Fibroblast of lung (primary cell): ENCODE results near the gene WDR93. TPM values are rescaled to one million over a fixed set of nuclear protein-coding genes. Genes with fewer than 3 reads are reported as not detected.

Experiments
- DNase-seq, 2 donors: peaks; one replicate each; pipeline versions ENCODE4 v3.0.0 to v3.0.0-alpha.2; 2010; ENCODE audit warnings: low read depth in 2 of 2
- H2AFZ ChIP-seq: 2 replicates; pipeline ENCODE4 v1.5.1; 2012; ENCODE audit warnings: low read length, control low read depth, inconsistent platforms
- H3K27ac ChIP-seq: 2 replicates; pipeline ENCODE4 v1.5.1; 2011; ENCODE audit warnings: low read length, control low read depth; ENCODE audit not compliant: insufficient read depth
- H3K27me3 ChIP-seq: 2 replicates; pipeline ENCODE4 v1.5.1; 2011; ENCODE audit warnings: mild to moderate bottlenecking, low read length; ENCODE audit not compliant: control insufficient read depth, insufficient read depth
- H3K36me3 ChIP-seq: 2 replicates; pipeline ENCODE4 v1.5.1; 2011; ENCODE audit warnings: low read length; ENCODE audit not compliant: control insufficient read depth, insufficient read depth
- H3K4me1 ChIP-seq: 2 replicates; pipeline ENCODE4 v1.5.1; 2011; ENCODE audit warnings: low read length; ENCODE audit not compliant: control insufficient read depth, insufficient read depth; ENCODE audit errors: extremely low read depth
- H3K4me2 ChIP-seq: 2 replicates; pipeline ENCODE4 v1.5.1; 2011; ENCODE audit warnings: low read length, control low read depth; ENCODE audit not compliant: insufficient read depth; ENCODE audit errors: extremely low read depth
- H3K4me3 ChIP-seq, 4 experiments: fragments of 200-600 bp in 1 of 4; sonication (generic) in 1 of 4; replicated peaks in 1 of 4; 2 replicates each; pipeline ENCODE4 v1.5.1; 2011 to 2016; ENCODE audit warnings: low read length in 4 of 4, low read depth in 3 of 4, mild to moderate bottlenecking in 3 of 4, control low read depth in 2 of 4, inconsistent platforms in 1 of 4, mixed read lengths in 1 of 4; ENCODE audit not compliant: insufficient read depth in 1 of 4; ENCODE audit errors: control extremely low read depth in 1 of 4
- H3K79me2 ChIP-seq: 2 replicates; pipeline ENCODE4 v1.5.1; 2012; ENCODE audit warnings: mild to moderate bottlenecking, low read length, inconsistent platforms; ENCODE audit not compliant: control insufficient read depth, insufficient read depth
- H3K9ac ChIP-seq: 2 replicates; pipeline ENCODE4 v1.5.1; 2011; ENCODE audit warnings: mild to moderate bottlenecking, low read length, control low read depth; ENCODE audit not compliant: insufficient read depth
- H3K9me3 ChIP-seq: 2 replicates; pipeline ENCODE4 v1.5.1; 2012; ENCODE audit warnings: low read depth, low read length; ENCODE audit not compliant: control insufficient read depth, insufficient read depth
- H4K20me1 ChIP-seq: 2 replicates; pipeline ENCODE4 v1.5.1; 2011; ENCODE audit warnings: low read length; ENCODE audit not compliant: control insufficient read depth, insufficient read depth; ENCODE audit errors: extremely low read depth
- EZH2 ChIP-seq: IDR thresholded peaks from 2 replicates; pipeline ENCODE4 v1.5.1; 2012; ENCODE audit warnings: low read length, control low read depth, mild to moderate bottlenecking; ENCODE audit errors: missing control alignments
- polyA plus RNA-seq, 2 donors: library from polyadenylated mRNA; depleted of rRNA in 1 of 2; stranded (reverse) in 1 of 2; unstranded in 1 of 2; fragments of >200 nt; gene quantifications; 2 replicates each; pipeline ENCODE4 v1.2.1, GENCODE V29; 2011 to 2012; ENCODE audit warnings: missing spikeins in 1 of 2
- total RNA-seq: library from RNA; depleted of rRNA; stranded (reverse); fragments of >200 nt; gene quantifications from 2 replicates; pipeline ENCODE4 v1.2.1, GENCODE V29; 2014
- TF ChIP-seq, protein P1 (sequence below), 2 donors: IDR thresholded peaks in 1 of 2; conservative IDR thresholded peaks in 1 of 2; 1 replicate in 1 of 2; 2 replicates in 1 of 2; pipeline ENCODE4 v1.5.1; 2011 to 2012; ENCODE audit warnings: low read length in 2 of 2, control low read depth in 1 of 2, inconsistent platforms in 1 of 2, low read depth in 1 of 2, mild to moderate bottlenecking in 1 of 2

WDR93 gene
- total and polyA plus RNA-seq, 2 donors (not counting 1 experiment from before 2014, with no cell fraction given), result 0.14 to 0.17 TPM

DNA sequence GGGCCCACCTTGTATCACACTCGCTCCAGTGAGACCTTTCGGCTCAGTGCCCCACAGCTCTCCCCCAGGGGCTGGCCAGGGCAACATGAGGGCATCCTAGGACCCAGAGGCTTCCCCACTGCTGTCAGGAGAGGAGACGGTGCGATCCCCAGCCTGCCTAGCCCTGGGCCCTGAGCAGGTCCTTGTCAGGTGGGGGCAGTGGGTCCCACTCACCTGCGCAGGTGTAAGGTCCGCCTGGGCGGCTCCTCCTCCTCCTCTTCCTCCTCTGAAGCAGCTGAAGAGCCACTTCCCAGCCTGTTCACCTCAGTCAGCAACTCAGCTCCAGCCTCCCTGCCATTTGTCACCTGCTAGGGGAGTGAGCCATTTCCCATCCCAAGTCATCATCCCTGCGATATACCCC lies 44.9 kb upstream of the WDR93 start:
- Histone ChIP-seq H3K4me2 (no peak overlapping the region), H3K4me1 (no peaks in the 10 kb centered on the region), H3K9ac (no peak overlapping the region)

DNA sequence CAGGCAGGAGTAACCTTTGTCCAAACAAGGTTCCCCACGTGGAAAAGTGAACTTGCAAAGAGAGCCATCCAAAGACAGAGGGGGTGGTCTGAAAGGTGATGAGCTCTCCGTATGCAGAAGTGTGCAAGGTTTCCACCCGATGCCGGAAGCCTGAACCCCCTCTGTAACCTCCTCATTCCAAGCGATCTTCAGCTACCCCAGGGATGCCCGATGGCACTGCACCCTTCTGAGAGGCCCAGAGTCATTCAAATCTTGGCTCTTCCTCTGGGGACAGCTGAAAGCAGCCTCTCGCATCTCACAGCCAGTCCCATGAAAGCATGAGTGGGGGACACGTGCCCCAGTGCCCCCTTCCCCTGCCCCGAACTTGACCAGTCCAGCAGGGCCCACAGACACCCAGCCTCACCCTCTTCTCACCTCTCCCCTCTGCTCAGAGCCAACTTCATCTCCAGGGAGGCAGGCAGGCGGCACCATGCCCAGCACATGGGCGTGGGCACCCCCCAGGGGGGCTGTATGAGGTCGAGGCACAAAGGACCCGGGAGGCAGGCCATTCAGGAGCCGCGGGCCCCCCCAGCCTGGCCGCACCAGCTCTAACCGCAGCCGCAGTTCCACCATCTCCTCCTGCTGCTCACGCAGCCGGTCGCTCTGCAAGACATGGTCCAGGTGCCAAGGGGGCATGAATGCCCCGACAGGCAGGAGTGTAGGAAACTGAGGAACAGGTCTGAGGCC lies 44.0 kb upstream of the WDR93 start:
- no peaks in the 10 kb centered on the region for H3K79me2 ChIP-seq
- no peak for DNase-seq
- H3K9me3 ChIP-seq, result no peaks in the 10 kb centered on the region
- no peak overlapping the region for H3K4me3 ChIP-seq
- no peak overlapping the region for H3K9ac ChIP-seq
- no peak overlapping the region for H2AFZ ChIP-seq
- no peak overlapping the region for H3K4me2 ChIP-seq
- no peaks in the 10 kb centered on the region for H4K20me1 ChIP-seq
- no peaks in the 10 kb centered on the region for H3K4me1 ChIP-seq
- no peak overlapping the region for H3K27ac ChIP-seq
- no peaks in the 10 kb centered on the region for H3K27me3 ChIP-seq
- peaks cover 6% of the 10 kb centered on the region for H3K36me3 ChIP-seq
- no peak for TF ChIP-seq EZH2
- TF ChIP-seq, protein P1, sequence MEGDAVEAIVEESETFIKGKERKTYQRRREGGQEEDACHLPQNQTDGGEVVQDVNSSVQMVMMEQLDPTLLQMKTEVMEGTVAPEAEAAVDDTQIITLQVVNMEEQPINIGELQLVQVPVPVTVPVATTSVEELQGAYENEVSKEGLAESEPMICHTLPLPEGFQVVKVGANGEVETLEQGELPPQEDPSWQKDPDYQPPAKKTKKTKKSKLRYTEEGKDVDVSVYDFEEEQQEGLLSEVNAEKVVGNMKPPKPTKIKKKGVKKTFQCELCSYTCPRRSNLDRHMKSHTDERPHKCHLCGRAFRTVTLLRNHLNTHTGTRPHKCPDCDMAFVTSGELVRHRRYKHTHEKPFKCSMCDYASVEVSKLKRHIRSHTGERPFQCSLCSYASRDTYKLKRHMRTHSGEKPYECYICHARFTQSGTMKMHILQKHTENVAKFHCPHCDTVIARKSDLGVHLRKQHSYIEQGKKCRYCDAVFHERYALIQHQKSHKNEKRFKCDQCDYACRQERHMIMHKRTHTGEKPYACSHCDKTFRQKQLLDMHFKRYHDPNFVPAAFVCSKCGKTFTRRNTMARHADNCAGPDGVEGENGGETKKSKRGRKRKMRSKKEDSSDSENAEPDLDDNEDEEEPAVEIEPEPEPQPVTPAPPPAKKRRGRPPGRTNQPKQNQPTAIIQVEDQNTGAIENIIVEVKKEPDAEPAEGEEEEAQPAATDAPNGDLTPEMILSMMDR (conservative IDR thresholded peaks at IDR 0.05 in 1 of 2, IDR thresholded peaks at IDR 0.05 in 1 of 2; ENCODE audit: low read depth in 1 of 2, low read length in 2 of 2), result no peak

More for the DNA sequence above, 44.9 kb upstream of the WDR93 start:
- H3K27me3 ChIP-seq, result no peaks in the 10 kb centered on the region
- H3K27ac ChIP-seq, result no peak overlapping the region
- no peak for TF ChIP-seq EZH2
- TF ChIP-seq, protein P1 (conservative IDR thresholded peaks at IDR 0.05 in 1 of 2, IDR thresholded peaks at IDR 0.05 in 1 of 2; ENCODE audit: low read depth in 1 of 2, low read length in 2 of 2), result no peak
- DNase-seq, result no peak
- H3K79me2 ChIP-seq, result no peaks in the 10 kb centered on the region
- no peaks in the 10 kb centered on the region for H3K9me3 ChIP-seq
- H2AFZ ChIP-seq, result no peak overlapping the region
- H3K4me3 ChIP-seq, result no peak overlapping the region
- peaks cover 10% of the 10 kb centered on the region for H3K36me3 ChIP-seq
- H4K20me1 ChIP-seq, result no peaks in the 10 kb centered on the region

DNA sequence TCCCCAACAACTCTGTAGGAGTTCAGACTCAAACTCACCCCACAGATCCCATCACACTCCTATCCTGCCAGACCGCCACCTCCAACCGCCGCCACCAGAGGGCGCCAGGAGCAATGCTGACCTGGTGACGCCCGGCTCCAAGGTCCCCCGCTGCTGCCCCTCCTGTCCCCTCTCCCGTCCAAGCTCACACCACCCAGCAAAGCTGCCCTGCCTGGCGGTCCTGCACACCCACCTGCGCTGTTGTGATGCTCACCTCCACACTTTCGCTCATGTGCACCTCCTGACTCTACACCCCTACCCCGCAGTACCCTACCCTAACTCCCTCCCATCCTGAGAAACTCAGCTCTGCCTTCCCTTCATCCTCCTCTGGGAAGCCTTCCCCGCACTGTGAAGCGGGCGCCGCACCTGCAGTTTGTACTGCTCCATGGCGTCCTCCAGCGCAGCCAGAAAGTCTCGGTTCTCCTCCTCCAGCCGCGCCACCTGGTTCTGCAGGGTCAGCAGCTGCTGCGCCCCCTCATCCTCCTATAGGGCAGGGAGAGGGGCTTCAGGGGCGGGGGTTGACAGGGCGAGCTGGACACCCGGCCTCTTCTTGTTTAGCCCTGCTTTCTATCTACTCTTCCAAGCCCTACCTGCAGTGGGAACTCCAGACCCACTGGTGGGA lies 43.3 kb upstream of the WDR93 start:
- Histone ChIP-seq H3K79me2 (no peaks in the 10 kb centered on the region), H3K4me2 (no peak overlapping the region), H2AFZ (no peak overlapping the region), H3K27me3 (no peaks in the 10 kb centered on the region), H3K9me3 (no peaks in the 10 kb centered on the region), H3K36me3 (peaks cover 3% of the 10 kb centered on the region), H3K27ac (no peak overlapping the region), H3K4me3 (no peak overlapping the region), H4K20me1 (no peaks in the 10 kb centered on the region), H3K4me1 (no peaks in the 10 kb centered on the region), H3K9ac (no peak overlapping the region)
- TF ChIP-seq, protein P1 (conservative IDR thresholded peaks at IDR 0.05 in 1 of 2, IDR thresholded peaks at IDR 0.05 in 1 of 2; ENCODE audit: low read depth in 1 of 2, low read length in 2 of 2), result peak; percentile 77 to 94
- no peak for TF ChIP-seq EZH2
- peak; percentile 28 to 53 for DNase-seq
